Skeletal muscle satellite cell (primary cell): Measurements from ENCODE around the gene ZNF280D.

Source experiments
- H3K27me3 ChIP-seq: 2 replicates; pipeline ENCODE4 v1.7.0; 2013; ENCODE audit warnings: low read length; ENCODE audit not compliant: control insufficient read depth, insufficient read depth
- H3K36me3 ChIP-seq: 2 replicates; pipeline ENCODE4 v1.7.0; 2013; ENCODE audit warnings: mild to moderate bottlenecking, control low read depth, low read length; ENCODE audit not compliant: insufficient read depth
- H3K4me1 ChIP-seq: 2 replicates; pipeline ENCODE4 v1.7.0; 2013; ENCODE audit warnings: low read length; ENCODE audit not compliant: control insufficient read depth, insufficient read depth
- H3K4me2 ChIP-seq: 2 replicates; pipeline ENCODE4 v1.7.0; 2013; ENCODE audit warnings: mild to moderate bottlenecking, low read length
- H3K4me3 ChIP-seq: 2 replicates; pipeline ENCODE4 v1.7.0; 2013; ENCODE audit warnings: low read length
- H3K9ac ChIP-seq: 2 replicates; pipeline ENCODE4 v1.7.0; 2013; ENCODE audit warnings: mild to moderate bottlenecking, low read depth, low read length, moderate library complexity
- H3K9me3 ChIP-seq: replicated peaks from 2 replicates; pipeline ENCODE4 v1.7.0; 2013; ENCODE audit warnings: mild to moderate bottlenecking, control low read depth, low read length

ZNF280D gene

DNA sequence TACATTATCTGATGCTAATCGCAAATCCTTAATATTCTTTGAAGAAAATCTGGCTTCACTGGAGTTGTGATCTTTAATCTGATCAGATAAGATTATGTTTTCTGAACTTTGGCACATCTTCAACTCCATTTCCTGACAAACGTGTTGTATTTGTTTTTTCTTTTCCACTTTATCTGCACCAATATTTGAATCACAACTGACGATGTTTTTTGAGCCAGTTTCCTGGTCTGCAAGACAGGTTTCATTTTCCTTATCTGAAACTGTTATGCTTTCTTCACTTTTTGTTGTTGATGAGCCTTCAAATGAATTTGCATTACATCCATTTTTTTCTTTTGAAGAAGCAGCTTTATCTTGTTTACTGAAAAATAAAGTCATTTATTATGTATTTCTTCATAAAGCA is 101.5 kb downstream of the ZNF280D start:
- Histone ChIP-seq H3K4me2 (no peak overlapping the region), H3K9me3 (no peaks in the 10 kb centered on the region), H3K36me3 (peaks cover 10% of the 10 kb centered on the region), H3K4me3 (no peak overlapping the region), H3K4me1 (peaks cover 7% of the 10 kb centered on the region), H3K9ac (no peak overlapping the region), H3K27me3 (no peaks in the 10 kb centered on the region)

DNA sequence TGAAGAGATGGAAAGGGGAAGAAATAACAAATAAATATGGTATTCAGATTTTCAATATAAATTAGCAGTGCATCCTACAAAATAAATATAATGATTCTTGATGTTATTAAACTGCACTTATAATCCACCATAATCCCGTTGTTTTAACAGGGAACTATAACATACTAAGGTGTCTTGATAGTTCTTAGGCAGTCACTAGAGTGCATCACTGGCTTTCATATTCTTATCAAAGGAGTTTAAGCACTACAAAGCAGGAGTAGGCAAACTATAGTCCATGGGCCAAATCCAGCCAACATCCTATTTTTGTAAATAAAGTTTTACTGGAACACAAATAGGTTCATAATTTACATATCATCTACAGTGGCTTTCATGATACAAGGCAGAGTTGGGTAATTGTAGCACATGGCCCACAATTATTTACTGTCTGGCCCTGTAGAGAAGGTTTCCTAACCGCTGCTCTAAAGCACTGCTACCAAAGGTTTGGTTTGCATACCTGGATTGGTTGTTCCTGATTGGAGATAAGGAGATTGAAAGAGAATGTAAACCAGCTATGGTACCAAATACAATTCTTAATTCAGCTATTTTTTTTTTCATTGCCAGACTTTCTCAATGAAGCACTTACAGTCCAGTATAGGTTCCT is 104.3 kb downstream of the ZNF280D start:
- H3K4me1 ChIP-seq = peaks cover 7% of the 10 kb centered on the region
- no peak overlapping the region for H3K4me2 ChIP-seq
- H3K27me3 ChIP-seq = no peaks in the 10 kb centered on the region
- H3K9me3 ChIP-seq = no peaks in the 10 kb centered on the region
- H3K9ac ChIP-seq = no peak overlapping the region
- H3K36me3 ChIP-seq = peaks cover 7% of the 10 kb centered on the region
- H3K4me3 ChIP-seq = no peak overlapping the region

DNA sequence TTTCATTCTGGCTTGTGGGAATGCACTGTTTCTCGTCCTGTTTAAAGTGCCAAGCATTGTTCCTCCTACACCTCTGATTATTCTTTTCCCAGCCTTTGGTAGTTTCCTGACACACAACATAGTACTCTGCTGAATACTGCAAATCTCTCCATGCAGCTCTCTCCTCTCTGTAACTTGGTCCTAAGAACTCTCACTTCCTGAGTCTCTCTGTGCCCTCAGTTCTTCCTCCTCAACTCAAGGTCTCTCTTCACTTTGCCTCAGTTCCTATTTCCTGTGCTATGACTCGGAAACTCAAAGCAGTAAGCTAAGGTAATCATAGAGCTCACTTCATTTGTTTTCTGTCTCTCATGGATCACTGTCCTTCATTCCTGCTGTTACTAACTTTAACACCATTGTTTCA is 113.4 kb downstream of the ZNF280D start:
- H3K27me3 ChIP-seq = no peaks in the 10 kb centered on the region
- H3K36me3 ChIP-seq = no peaks in the 10 kb centered on the region
- no peak overlapping the region for H3K4me3 ChIP-seq
- no peaks in the 10 kb centered on the region for H3K9me3 ChIP-seq
- H3K4me1 ChIP-seq = no peaks in the 10 kb centered on the region
- H3K4me2 ChIP-seq = no peak overlapping the region
- H3K9ac ChIP-seq = no peak overlapping the region

DNA sequence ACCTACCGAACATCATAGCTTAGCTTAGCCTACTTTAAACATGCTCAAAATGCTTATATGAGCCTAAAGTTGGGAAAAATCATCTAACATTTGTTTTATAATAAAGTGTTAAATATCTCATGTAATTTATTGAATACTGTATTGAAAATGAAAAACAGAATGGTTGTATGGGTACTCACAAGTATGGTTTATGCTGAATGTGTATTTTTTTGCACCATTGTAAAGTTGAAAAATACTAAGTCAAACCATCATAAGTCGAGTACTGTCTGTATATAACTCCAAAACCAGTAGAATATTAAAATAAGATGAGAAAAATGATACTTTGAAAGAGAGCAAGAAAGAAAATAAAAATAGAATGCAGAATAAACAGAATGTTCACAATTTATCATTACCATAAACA is 115.7 kb downstream of the ZNF280D start:
- Histone ChIP-seq H3K9me3 (no peaks in the 10 kb centered on the region), H3K4me1 (no peaks in the 10 kb centered on the region), H3K9ac (no peak overlapping the region), H3K36me3 (no peaks in the 10 kb centered on the region), H3K27me3 (no peaks in the 10 kb centered on the region), H3K4me2 (no peak overlapping the region), H3K4me3 (no peak overlapping the region)

DNA sequence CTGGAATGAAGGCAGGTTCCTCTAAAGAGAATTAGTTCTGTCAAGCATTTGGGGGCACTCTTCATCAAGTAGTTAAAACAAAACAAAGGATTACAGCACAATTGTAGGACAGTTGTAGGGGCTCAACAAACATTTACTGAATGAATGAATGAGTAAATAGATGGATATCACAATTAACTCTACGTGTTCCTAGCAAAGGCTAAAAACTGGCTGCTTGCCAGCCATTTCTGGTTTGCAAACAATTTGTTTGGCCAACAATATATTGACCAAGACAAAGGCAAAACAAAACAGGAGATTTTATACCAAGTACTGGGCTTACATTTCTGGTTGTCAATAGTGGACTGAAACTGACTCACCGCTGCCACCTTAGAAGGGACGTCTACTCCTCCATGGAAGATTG is 116.8 kb downstream of the ZNF280D start:
- Histone ChIP-seq H3K9ac (no peak overlapping the region), H3K9me3 (no peaks in the 10 kb centered on the region), H3K36me3 (no peaks in the 10 kb centered on the region), H3K4me2 (no peak overlapping the region), H3K27me3 (no peaks in the 10 kb centered on the region), H3K4me1 (no peaks in the 10 kb centered on the region), H3K4me3 (no peak overlapping the region)

DNA sequence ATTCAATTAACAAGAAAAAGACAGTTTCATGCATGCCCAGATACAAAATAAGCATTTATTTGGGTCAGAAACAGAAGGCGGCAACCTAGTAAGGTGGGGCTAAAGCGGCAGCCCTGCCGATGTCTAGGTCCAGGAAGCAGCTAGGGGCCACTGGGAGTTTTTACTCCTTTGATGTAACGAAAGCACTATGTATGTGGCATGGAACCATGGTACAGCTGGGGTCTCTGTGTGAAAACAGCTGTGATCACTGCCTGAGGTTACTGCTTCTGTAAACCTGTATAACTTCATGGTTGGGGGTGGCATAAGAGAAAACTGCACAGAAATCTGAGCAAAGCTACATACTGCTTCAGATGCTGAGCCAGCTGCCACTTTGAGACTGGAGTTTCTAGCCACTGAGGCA is 119.5 kb downstream of the ZNF280D start:
- H3K4me1 ChIP-seq = no peaks in the 10 kb centered on the region
- no peak overlapping the region for H3K4me2 ChIP-seq
- H3K4me3 ChIP-seq = no peak overlapping the region
- H3K9ac ChIP-seq = no peak overlapping the region
- no peaks in the 10 kb centered on the region for H3K36me3 ChIP-seq
- no peaks in the 10 kb centered on the region for H3K9me3 ChIP-seq
- no peaks in the 10 kb centered on the region for H3K27me3 ChIP-seq

DNA sequence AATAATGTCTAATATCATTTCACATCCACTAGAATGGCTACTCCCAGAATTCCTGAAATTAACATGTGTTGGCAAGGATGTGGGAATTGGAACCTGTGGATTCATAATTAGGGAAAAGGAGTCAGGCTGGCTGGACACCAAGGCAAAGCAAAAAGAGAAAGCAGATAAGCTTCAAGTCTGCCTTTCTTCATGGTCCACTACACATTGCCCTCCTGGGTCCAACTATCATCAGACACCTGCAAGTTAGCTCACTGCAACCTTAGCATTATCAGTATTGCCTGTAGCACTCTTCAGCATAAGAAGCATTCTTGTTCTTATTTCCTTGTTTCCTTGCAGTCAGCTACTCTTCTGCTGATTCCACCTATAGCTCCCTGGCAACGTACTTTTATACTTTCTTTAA is 124.3 kb downstream of the ZNF280D start:
- no peak overlapping the region for H3K4me2 ChIP-seq
- no peaks in the 10 kb centered on the region for H3K36me3 ChIP-seq
- H3K9ac ChIP-seq = no peak overlapping the region
- H3K27me3 ChIP-seq = no peaks in the 10 kb centered on the region
- no peaks in the 10 kb centered on the region for H3K9me3 ChIP-seq
- H3K4me1 ChIP-seq = no peaks in the 10 kb centered on the region
- no peak overlapping the region for H3K4me3 ChIP-seq

DNA sequence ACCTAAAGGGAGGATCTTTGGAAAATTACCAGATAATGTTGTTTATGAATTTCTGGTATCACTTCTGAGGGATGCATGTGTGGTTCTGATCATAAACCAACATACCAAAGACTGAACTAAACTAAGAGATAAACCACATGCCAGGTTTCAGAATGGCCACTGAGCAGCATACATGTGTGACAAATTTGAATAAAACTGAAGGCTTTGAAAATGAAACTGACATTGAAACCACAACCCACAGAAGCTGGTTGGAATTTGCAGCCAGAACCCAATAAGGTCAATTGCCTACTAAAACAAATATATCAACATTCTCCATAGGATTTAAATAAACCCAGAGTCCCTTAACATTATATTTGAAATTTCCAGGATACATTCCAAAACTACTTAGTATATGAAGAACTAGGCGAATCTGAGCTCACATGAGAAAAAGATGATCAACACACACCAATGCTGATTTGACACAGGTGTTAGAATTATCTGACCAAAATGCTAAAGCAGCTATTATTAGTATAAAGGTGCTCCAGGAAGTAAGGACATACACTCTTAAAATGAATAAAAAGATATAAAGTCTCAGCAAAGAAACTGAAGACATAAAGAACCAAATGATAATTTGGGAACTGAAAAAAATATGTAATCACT is 125.0 kb downstream of the ZNF280D start:
- H3K4me2 ChIP-seq = no peak overlapping the region
- no peaks in the 10 kb centered on the region for H3K27me3 ChIP-seq

DNA sequence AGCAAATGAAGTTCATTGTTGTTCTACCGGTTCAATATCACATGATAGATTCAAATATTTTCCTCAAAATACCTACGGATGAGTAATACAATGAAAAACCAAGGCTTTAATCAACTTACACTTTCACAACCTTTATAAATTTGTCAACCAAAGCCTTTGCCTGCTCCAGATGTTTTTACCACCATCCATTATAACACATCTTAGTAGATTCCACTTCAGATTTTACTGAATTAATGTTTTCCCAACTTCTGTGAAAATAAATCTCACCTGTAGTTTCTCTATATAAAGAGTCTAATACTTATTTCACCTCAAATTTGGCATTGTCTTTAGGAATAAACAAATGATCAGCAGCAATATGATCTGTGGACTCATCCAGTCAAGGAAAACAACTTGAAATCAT is 131.1 kb downstream of the ZNF280D start:
- no peak overlapping the region for H3K9ac ChIP-seq
- no peaks in the 10 kb centered on the region for H3K36me3 ChIP-seq

More for the DNA sequence above, 125.0 kb downstream of the ZNF280D start:
- H3K9ac ChIP-seq = no peak overlapping the region
- H3K9me3 ChIP-seq = no peaks in the 10 kb centered on the region
- no peaks in the 10 kb centered on the region for H3K4me1 ChIP-seq
- H3K36me3 ChIP-seq = no peaks in the 10 kb centered on the region
- no peak overlapping the region for H3K4me3 ChIP-seq

DNA sequence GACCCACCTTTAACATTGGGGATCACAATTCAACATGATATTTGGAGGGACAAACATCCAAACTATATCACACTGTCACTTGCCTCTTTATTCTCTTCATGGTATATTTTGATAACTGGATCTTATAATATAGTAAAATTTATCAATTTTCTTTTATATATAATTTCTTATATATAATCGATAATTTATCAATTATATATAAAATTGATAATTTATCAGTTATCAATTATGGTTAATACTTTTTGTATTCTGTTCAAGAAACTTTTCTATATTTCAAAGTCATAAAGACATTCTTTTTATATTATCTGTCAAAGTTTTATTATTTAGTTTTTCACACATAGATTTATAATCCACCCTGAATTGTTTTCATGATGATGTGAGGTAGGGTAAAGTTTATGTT is 132.9 kb downstream of the ZNF280D start:
- Histone ChIP-seq H3K4me2 (no peak overlapping the region), H3K4me3 (no peak overlapping the region), H3K27me3 (no peaks in the 10 kb centered on the region), H3K9ac (no peak overlapping the region), H3K4me1 (peaks cover 7% of the 10 kb centered on the region), H3K9me3 (peaks cover 2% of the 10 kb centered on the region), H3K36me3 (no peaks in the 10 kb centered on the region)

More for the DNA sequence above, 131.1 kb downstream of the ZNF280D start:
- H3K4me2 ChIP-seq = no peak overlapping the region
- no peaks in the 10 kb centered on the region for H3K27me3 ChIP-seq
- peaks cover 2% of the 10 kb centered on the region for H3K9me3 ChIP-seq
- peaks cover 7% of the 10 kb centered on the region for H3K4me1 ChIP-seq
- no peak overlapping the region for H3K4me3 ChIP-seq

DNA sequence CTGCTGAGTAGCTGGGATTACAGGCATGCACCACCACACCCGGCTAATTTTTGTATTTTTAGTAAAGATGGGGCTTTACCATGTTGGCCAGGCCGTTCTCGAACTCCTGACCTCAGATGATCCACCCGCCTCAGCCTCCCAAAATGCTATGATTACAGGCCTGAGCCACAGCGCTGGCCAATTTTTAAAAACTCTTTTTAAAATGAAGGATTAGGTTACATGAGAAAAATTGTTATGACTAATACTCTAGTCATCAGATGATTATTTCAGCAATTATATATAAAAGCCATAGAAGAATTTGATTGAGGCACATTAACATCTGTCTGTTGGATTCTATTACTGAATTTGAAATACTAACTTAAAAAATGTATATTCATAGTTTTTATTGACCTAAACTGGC is 134.3 kb downstream of the ZNF280D start:
- Histone ChIP-seq H3K4me2 (peak overlapping the region; percentile 44), H3K9me3 (peaks cover 2% of the 10 kb centered on the region), H3K36me3 (no peaks in the 10 kb centered on the region), H3K9ac (no peak overlapping the region), H3K27me3 (no peaks in the 10 kb centered on the region), H3K4me3 (no peak overlapping the region), H3K4me1 (peaks cover 7% of the 10 kb centered on the region)

DNA sequence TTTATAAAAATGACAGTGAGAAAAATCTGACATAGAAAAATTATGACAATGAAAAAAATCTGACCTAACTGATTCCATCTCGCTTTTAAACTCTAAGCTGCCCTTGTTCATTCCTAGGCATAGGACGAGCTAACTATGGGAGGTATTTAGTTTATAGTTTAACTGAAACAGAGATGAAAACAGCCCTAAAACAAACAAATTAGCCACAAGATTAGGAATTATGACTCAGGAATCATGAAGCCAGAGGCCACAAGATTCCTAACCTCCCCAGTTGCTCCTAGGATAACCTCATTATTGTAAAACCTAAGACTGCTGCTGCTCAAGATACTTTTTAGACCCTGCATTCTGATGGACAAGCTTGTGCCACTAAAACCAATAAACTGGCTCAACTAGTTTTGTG is 145.6 kb downstream of the ZNF280D start:
- H3K9me3 ChIP-seq = peaks cover 13% of the 10 kb centered on the region
- H3K36me3 ChIP-seq = no peaks in the 10 kb centered on the region
- H3K9ac ChIP-seq = no peak overlapping the region
- H3K4me3 ChIP-seq = no peak overlapping the region
- no peaks in the 10 kb centered on the region for H3K27me3 ChIP-seq
- no peaks in the 10 kb centered on the region for H3K4me1 ChIP-seq
- H3K4me2 ChIP-seq = no peak overlapping the region
